ENCODE measurements around the gene TNPO2.

Gene TNPO2

GRCh38 chr19:12696366-12697335, 27.1 kb downstream of the TNPO2 start, which contains the start of gene FBXW9:
FBXW9 (minus strand) TSS chr19:12696631; CDS start chr19:12696581, 50 bp downstream.
- peak within 1 kb of the TSS; percentile 84 for H3K4me3 ChIP-seq (replicated peaks; ENCODE audit: low read depth, low read length)
- no peak for TF ChIP-seq CTCF (IDR thresholded peaks at IDR 0.05; ENCODE audit: low read depth, low read length, missing control alignments)

DNA sequence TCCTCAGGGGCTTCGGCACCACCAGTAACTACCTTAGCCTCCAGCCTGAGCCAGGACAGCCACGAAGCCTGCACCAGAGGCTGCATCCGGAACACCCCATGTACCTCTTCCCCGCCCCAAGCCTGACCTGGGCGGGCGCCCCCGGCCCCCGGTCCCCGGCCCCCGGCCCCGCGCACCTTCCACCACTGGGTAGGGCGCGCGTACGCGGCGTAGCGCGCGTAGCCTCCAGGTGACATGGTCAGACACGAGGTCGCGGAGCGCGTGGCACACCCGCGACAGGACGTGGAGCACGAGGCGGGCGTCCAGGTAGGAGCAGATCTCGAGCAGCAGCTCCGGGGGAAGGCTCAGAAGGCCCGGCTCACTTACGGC, 27.8 kb downstream of the TNPO2 start:
- DNase-seq (ENCODE audit: extremely low read depth, low read depth) = no peak
- no peak for TF ChIP-seq CTCF (IDR thresholded peaks at IDR 0.05; ENCODE audit: low read depth, low read length, missing control alignments)

More at GRCh38 chr19:12696366-12697335, 27.1 kb downstream of the TNPO2 start, which contains the start of gene FBXW9:
- DNase-seq (ENCODE audit: extremely low read depth, low read depth) = peak; percentile 87

DNA sequence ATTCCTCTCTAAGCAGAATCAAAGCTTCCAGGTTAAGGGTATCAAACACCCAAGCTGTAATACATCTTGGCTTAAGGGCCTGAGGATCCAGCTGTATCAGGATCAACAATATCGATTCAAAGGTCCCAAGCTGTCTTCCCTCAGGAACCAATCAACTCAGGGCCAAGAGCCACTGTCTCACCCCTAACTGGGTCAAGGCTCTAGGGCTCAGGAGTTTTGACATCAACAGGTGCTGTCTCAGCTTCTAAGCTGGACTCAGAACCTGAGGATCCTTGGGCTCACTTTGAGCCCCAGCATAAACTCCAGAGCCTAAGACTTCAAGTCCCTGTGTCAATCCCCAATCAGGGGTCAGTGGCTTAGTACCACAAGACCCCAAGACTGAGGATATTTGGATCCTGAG, 28.2 kb downstream of the TNPO2 start:
- peak overlapping the region; percentile 84 for H3K4me3 ChIP-seq (replicated peaks; ENCODE audit: low read depth, low read length)
- DNase-seq (ENCODE audit: extremely low read depth, low read depth) = no peak
- no peak for TF ChIP-seq CTCF (IDR thresholded peaks at IDR 0.05; ENCODE audit: low read depth, low read length, missing control alignments)

More for the DNA sequence above, 27.8 kb downstream of the TNPO2 start:
- peak overlapping the region; percentile 84 for H3K4me3 ChIP-seq (replicated peaks; ENCODE audit: low read depth, low read length)

DNA sequence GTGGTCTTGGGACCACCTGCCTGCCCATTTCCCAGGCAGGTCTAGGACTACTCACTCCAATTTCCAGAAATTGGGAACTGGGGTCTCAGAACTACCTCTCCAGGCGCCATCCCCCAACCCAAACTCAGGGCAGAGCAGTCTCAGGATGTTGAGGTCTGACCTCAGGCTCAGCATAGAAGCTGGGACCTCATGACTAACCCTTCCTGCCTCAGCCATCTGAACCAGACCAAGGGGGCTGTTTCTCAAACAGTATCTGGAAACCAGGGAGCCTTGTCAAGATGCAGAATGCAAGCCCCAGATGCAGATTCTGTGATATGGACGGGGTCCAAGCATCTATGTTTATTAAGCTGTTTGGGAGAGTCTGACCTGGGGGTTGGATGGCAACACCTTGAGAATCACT, 28.6 kb downstream of the TNPO2 start:
- TF ChIP-seq CTCF (IDR thresholded peaks at IDR 0.05; ENCODE audit: low read depth, low read length, missing control alignments) = no peak
- no peak for DNase-seq (ENCODE audit: extremely low read depth, low read depth)
- peak overlapping the region; percentile 84 for H3K4me3 ChIP-seq (replicated peaks; ENCODE audit: low read depth, low read length)

DNA sequence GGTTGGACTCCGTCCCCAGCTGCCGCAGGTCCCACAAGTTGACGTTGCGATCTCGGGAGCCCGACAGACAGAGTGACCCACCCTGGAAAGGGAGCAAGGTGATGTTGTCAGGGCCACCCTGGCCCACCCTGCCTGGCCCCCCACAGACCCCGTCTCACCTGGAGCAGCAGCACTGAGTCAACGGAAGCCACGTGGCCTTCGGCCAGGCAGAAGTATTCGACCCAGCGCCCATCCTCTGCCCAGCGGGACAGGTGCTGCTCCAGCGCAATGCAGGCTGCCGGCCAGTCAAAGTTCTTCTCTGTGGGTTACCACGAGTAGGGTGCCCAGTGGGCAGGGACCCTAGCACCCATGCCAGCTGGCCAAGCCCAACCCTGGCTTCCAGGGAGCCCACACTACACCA, 29.1 kb downstream of the TNPO2 start:
- TF ChIP-seq CTCF (IDR thresholded peaks at IDR 0.05; ENCODE audit: low read depth, low read length, missing control alignments) = no peak
- no peak for DNase-seq (ENCODE audit: extremely low read depth, low read depth)

DNA sequence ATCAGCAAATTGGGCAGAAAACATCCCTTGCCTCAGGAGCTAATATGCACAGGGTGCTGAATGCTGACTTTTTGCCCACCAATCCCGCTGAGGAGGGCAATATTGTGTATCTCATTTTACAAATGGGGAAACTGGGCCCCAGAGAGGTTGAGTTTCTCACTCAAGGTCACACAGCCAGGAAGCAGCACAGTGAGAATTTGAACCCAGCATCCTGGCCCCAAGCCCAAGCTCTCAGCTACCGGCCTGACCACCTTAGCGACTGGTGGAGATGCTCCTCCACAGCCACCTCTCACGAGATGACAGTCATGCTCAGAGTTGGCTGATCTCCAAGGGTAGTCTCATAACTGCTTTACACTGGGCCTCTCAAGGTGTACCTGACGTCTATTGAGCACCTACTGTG, 30.8 kb downstream of the TNPO2 start:
- no peak for TF ChIP-seq CTCF (IDR thresholded peaks at IDR 0.05; ENCODE audit: low read depth, low read length, missing control alignments)
- DNase-seq (ENCODE audit: extremely low read depth, low read depth) = no peak
- H3K4me3 ChIP-seq (replicated peaks; ENCODE audit: low read depth, low read length) = no peak overlapping the region

More for the DNA sequence above, 29.1 kb downstream of the TNPO2 start:
- no peak overlapping the region for H3K4me3 ChIP-seq (replicated peaks; ENCODE audit: low read depth, low read length)
